Right lobe of liver (tissue), 6 donors: ENCODE measurements around the gene PLA2G2C. TPM values are rescaled to one million over a fixed set of nuclear protein-coding genes. Genes with fewer than 3 reads are reported as not detected.
A peak's percentile ranks its signal among the peaks of the same experiment; 100 is the strongest.

ENCODE experiments used
- ATAC-seq, 4 donors: fragments of 200-7000 bp; cut with Tn5 transposase; one replicate each; pipeline ENCODE4 v1.9.1; 2020; ENCODE audit warnings: mild to moderate bottlenecking in 4 of 4, moderate library complexity in 4 of 4
- DNase-seq, 3 donors: peaks; one replicate each; pipeline ENCODE4 v3.0.0-alpha.2; 2020
- H3K27ac ChIP-seq, 3 donors: fragments of 200-600 bp; one replicate each; pipeline ENCODE4 v1.8.0; 2022
- H3K27me3 ChIP-seq, 2 donors: fragments of 200-600 bp; one replicate each; pipeline ENCODE4 v1.8.0; 2022
- H3K36me3 ChIP-seq, 4 donors: fragments of 200-600 bp; sonication (generic) in 1 of 4; one replicate each; pipeline versions ENCODE4 v1.5.1 to v1.8.0; 2017 to 2022; ENCODE audit warnings: control low read depth in 1 of 4
- H3K4me1 ChIP-seq, 4 donors: fragments of 200-600 bp; sonication (generic) in 1 of 4; one replicate each; pipeline versions ENCODE4 v1.5.1 to v1.8.0; 2017 to 2022; ENCODE audit warnings: control low read depth in 1 of 4
- H3K4me3 ChIP-seq, 3 donors: fragments of 200-600 bp; one replicate each; pipeline ENCODE4 v1.8.0; 2022
- H3K9me3 ChIP-seq, 4 donors: fragments of 200-600 bp; sonication (generic) in 1 of 4; one replicate each; pipeline versions ENCODE4 v1.5.1 to v1.8.0; 2017 to 2022; ENCODE audit warnings: control low read depth in 1 of 4
- POLR2A ChIP-seq: fragments of 450-650 bp; IDR thresholded peaks from one replicate; pipeline ENCODE4 v1.6.1; 2017; ENCODE audit warnings: antibody characterized with exemption, mild to moderate bottlenecking
- WGBS: methylation state at CpG from one replicate; pipeline ENCODE4 v1.1.6; 2018; ENCODE audit warnings: low coverage, low lambda C conversion rate; ENCODE audit not compliant: insufficient coverage; ENCODE audit errors: missing lambda C conversion rate; 5-methylcytosine and 5-hydroxymethylcytosine counted together
- intact Hi-C, 2 donors: fragments of 100-400 bp; cut with DNase I; formaldehyde crosslinking; loops; one replicate each; pipeline versions ENCODE4 v1.11.2 to v1.14.1; 2022
- total RNA-seq, 6 experiments: library from RNA; depleted of rRNA in 2 of 6; stranded (reverse); fragments of >200 nt in 2 of 6; fragmentation: NEBNext Ultra II Directional in 3 of 6; extraction: Animal tissue kit (Norgen Biotek cat#: 25700) in 3 of 6; gene quantifications; one replicate each; pipeline versions ENCODE4 v1.1.0 to v1.2.4, GENCODE V29; 2016 to 2023
- TF ChIP-seq, protein P1 (sequence below), 4 donors: fragments of 200-600 bp in 3 of 4; fragments of 450-650 bp in 1 of 4; IDR thresholded peaks; one replicate each; pipeline versions ENCODE4 v1.5.1 to v1.8.0; 2016 to 2022; ENCODE audit warnings: antibody characterized with exemption in 4 of 4, mild to moderate bottlenecking in 2 of 4
- donor health status: DM: no; HTN: yes; CAD: no.
- donor health status: DM: no; HTN: no; CAD: no.
- donor health status: DM: no; HTN: no; CAD: no.
- donor health status: DM: no; HTN: yes; CAD: no.
- donor health status: DM: no; HTN: yes; CAD: no.

Gene PLA2G2C
- total RNA-seq, 6 experiments from 2014 or later, result not detected

DNA sequence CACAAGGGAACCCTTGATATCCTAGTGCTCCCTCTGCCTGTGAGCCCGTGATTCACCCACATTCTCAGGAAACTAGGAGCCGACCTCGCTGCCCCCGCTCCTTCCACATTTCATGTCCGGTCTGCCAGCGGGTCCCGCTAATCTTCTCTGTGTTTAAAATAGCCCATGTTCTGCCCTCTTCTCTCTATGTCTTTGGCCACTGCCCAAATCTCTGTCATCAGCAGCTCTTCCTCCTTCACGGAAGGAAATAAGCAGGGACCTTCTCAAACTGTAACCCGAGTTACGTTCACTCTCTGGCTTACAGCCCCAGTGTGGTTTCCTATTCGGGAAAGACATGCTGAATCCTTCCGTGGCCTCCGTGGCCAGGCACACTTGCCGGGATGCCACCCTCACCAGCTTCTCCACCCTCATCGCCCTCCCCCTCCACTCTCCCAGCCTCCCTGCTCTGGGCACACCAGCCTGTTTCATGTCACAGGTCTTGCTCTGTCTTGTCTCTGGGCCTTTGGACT is 21.6 kb downstream of the PLA2G2C start:
- ATAC-seq (peak; percentile 69 to 78 (median 72)), DNase-seq (peak in 2 of 3 donors; percentile 58 to 60)
- intact Hi-C loops, result loop anchor here in 1 of 2 donors (10.0 kb wide), 1 partner anchor 190 kb away; the partner anchor contains the start of gene PLA2G2A
- Histone ChIP-seq H3K4me3 (no peak overlapping the region), H3K9me3 (no peaks in the 10 kb centered on the region), H3K36me3 (no peaks in the 10 kb centered on the region), H3K4me1 (no peaks in the 10 kb centered on the region), H3K27me3 (no peaks in the 10 kb centered on the region), H3K27ac (no peak overlapping the region)
- TF ChIP-seq POLR2A, result no peak
- TF ChIP-seq, protein P1, sequence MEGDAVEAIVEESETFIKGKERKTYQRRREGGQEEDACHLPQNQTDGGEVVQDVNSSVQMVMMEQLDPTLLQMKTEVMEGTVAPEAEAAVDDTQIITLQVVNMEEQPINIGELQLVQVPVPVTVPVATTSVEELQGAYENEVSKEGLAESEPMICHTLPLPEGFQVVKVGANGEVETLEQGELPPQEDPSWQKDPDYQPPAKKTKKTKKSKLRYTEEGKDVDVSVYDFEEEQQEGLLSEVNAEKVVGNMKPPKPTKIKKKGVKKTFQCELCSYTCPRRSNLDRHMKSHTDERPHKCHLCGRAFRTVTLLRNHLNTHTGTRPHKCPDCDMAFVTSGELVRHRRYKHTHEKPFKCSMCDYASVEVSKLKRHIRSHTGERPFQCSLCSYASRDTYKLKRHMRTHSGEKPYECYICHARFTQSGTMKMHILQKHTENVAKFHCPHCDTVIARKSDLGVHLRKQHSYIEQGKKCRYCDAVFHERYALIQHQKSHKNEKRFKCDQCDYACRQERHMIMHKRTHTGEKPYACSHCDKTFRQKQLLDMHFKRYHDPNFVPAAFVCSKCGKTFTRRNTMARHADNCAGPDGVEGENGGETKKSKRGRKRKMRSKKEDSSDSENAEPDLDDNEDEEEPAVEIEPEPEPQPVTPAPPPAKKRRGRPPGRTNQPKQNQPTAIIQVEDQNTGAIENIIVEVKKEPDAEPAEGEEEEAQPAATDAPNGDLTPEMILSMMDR (IDR thresholded peaks at IDR 0.05), result peak in 1 of 4 donors; percentile 17
- 63% methylated on average over 12 of the region's 15 CpGs for WGBS

DNA sequence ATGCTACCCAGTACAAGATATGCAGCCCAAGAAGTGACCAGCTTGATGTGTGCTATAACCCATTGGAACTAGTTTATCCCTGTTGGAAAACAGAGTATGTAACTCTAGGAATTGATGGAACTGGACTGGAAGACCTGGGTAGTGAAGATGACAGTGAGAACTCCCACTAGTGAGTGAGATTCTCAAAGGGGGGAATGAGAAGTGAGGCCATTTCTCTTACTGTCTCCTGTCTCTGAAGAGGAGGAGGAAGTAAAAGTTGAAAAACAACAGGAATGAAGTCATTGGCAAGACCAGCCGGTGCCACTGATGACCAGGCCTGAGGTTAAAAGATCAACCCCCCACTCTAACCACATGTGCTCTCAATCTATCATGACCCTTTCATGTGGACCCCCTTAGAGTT is 26.3 kb downstream of the PLA2G2C start:
- intact Hi-C loops, result loop anchor here in 1 of 2 donors (10.0 kb wide), 1 partner anchor 185 kb away; the partner anchor contains the start of gene PLA2G2A
- H3K27ac ChIP-seq, result no peak overlapping the region

DNA sequence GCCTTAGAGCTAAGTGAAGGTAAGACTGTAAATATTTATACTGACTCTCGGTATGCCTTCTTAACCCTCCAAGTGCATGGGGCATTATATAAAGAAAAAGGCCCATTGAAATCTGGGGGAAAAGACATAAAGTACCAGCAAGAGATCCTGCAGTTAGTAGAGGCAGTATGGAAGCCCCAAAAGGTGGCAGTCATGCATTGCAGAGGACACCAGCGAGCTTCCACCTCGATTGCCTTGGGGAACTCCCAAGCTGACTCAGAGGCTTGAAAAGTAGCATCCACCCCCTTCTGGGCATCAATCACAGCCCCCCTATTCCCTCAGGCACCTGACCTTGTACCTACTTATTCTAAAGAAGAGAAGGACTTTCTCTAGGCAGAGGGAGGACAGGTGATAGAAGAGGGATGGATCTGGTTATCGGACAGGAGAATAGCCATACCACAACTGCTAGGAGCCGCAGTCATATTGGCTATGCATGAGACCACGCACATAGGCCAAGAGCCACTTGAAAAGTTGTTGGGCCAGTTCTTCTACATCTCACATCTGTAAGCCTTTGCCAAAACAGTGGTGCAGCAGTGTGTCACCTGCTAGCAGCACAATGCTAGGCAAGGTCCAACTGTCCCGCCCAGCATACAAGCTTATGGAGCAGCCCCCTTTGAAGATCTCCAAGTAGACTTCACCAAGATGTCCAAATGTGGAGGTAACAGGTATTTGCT is 27.8 kb downstream of the PLA2G2C start:
- WGBS, result 84% methylated on average over 3 of the region's 7 CpGs
- ATAC-seq (no peak), DNase-seq (no peak)
- intact Hi-C loops, result no loop called here
- Histone ChIP-seq H3K4me3 (no peak overlapping the region), H3K9me3 (no peaks in the 10 kb centered on the region), H3K27ac (no peak overlapping the region), H3K27me3 (no peaks in the 10 kb centered on the region), H3K4me1 (peaks cover 0 to 14% (median 5%) of the 10 kb centered on the region in 4 donors), H3K36me3 (no peaks in the 10 kb centered on the region)
- TF ChIP-seq, protein P1 (IDR thresholded peaks at IDR 0.05), result no peak
- TF ChIP-seq POLR2A, result no peak

More for the DNA sequence above, 26.3 kb downstream of the PLA2G2C start:
- TF ChIP-seq, protein P1 (IDR thresholded peaks at IDR 0.05), result no peak
- TF ChIP-seq POLR2A, result no peak
- Histone ChIP-seq H3K4me1 (no peaks in the 10 kb centered on the region), H3K4me3 (no peak overlapping the region), H3K27me3 (no peaks in the 10 kb centered on the region), H3K9me3 (no peaks in the 10 kb centered on the region), H3K36me3 (no peaks in the 10 kb centered on the region)
- no CpG with 5 or more reads among the region's 1 CpG for WGBS
- no peak for ATAC-seq
- no peak for DNase-seq

DNA sequence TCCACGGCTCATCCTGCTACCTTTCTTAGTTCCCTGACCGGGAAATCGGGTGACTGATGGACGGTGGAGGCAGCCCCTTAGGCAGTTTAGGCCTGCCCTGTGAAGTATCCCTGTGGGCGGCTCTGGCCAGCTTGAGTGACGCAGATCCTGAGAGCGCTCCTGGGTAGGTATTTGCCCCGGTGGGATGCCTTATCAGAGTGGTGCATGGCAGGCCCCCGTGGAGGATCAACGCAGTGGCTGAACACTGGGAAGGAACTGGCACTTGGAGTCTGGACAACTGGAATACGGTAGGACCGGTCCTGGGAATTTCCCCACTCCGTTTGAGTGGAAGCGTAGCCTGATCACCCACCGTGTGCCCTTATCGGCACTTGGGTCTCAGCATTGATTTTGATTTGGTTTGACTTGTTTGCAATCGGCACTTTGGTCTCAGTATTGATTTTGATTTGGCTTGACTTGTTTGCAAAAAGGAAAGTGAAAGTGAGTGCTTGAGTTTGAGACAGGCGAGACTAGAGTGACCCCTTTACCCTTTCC is 32.0 kb downstream of the PLA2G2C start:
- intact Hi-C loops, result loop anchor here (5.0 kb wide), 2 partner anchors 52 to 237 kb away; no protein-coding TSS in a partner anchor
- 23% methylated on average over 10 of the region's 18 CpGs for WGBS
- ATAC-seq (peak; percentile 44 to 66 (median 53)), DNase-seq (peak in 2 of 3 donors; percentile 60 to 64)
- Histone ChIP-seq H3K4me3 (peak overlapping the region; percentile 15 to 38 (median 32)), H3K27me3 (no peaks in the 10 kb centered on the region), H3K36me3 (no peaks in the 10 kb centered on the region), H3K4me1 (peaks cover 0 to 26% (median 13%) of the 10 kb centered on the region in 4 donors), H3K9me3 (no peaks in the 10 kb centered on the region), H3K27ac (peak overlapping the region; percentile 76 to 79 (median 79))
- TF ChIP-seq, protein P1 (IDR thresholded peaks at IDR 0.05), result no peak
- TF ChIP-seq POLR2A, result no peak
